ENCODE measurements around the gene ZNF524.

DNA sequence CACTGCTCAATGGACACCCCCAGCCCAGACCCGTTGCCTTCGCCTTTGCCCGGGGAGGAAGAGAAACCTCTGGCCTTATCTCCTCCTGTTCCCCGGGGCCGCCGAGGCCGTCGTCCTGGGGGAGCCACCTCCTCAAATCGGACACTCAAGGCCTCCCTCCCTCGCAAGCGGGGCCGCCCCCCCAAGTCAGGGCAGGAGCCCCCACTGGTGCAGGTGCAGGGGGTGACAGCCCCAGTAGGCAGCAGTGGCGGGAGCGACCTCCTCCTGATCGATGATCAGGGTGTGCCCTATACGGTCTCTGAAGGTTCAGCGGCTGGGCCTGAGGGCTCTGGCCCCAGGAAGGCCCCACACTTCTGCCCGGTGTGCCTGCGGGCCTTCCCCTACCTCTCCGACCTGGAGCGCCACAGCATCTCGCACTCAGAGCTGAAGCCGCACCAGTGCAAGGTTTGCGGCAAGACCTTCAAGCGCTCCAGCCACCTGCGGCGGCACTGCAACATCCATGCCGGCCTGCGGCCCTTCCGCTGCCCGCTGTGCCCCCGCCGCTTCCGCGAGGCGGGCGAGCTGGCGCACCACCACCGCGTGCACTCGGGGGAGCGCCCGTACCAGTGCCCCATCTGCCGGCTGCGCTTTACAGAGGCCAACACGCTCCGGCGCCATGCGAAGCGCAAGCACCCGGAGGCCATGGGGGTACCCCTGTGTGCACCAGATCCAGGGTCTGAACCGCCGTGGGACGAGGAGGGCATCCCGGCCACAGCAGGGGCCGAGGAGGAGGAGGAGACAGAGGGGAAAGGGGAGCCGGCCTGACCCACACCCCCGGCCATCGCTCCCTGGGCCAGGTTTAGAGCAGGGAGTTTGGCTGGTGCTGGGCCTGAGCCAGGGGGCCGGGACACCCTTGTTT is 2.3 kb downstream of the ZNF524 start:
- TF ChIP-seq EZH2 (IDR thresholded peaks at IDR 0.05; ENCODE audit: borderline replicate concordance, control insufficient read depth, low read depth, low read length) (no peak), SUZ12 (IDR thresholded peaks at IDR 0.05; ENCODE audit: unreplicated experiment) (no peak), ZNF24 (IDR thresholded peaks at IDR 0.05) (no peak), SMAD1 (IDR thresholded peaks at IDR 0.05; ENCODE audit: low read depth, partially characterized antibody) (no peak), TCF7 (IDR thresholded peaks at IDR 0.05; ENCODE audit: borderline replicate concordance) (no peak), ESRRA (IDR thresholded peaks at IDR 0.05; ENCODE audit: low read length) (no peak), POLR2A (IDR thresholded peaks at IDR 0.05; ENCODE audit: low read depth, low read length) (no peak)
- TF ChIP-seq, protein P1, sequence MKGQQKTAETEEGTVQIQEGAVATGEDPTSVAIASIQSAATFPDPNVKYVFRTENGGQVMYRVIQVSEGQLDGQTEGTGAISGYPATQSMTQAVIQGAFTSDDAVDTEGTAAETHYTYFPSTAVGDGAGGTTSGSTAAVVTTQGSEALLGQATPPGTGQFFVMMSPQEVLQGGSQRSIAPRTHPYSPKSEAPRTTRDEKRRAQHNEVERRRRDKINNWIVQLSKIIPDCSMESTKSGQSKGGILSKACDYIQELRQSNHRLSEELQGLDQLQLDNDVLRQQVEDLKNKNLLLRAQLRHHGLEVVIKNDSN (IDR thresholded peaks at IDR 0.05; ENCODE audit: borderline replicate concordance, extremely low read length, insufficient read depth, low read depth, low read length) = no peak
- TF ChIP-seq, protein P2, sequence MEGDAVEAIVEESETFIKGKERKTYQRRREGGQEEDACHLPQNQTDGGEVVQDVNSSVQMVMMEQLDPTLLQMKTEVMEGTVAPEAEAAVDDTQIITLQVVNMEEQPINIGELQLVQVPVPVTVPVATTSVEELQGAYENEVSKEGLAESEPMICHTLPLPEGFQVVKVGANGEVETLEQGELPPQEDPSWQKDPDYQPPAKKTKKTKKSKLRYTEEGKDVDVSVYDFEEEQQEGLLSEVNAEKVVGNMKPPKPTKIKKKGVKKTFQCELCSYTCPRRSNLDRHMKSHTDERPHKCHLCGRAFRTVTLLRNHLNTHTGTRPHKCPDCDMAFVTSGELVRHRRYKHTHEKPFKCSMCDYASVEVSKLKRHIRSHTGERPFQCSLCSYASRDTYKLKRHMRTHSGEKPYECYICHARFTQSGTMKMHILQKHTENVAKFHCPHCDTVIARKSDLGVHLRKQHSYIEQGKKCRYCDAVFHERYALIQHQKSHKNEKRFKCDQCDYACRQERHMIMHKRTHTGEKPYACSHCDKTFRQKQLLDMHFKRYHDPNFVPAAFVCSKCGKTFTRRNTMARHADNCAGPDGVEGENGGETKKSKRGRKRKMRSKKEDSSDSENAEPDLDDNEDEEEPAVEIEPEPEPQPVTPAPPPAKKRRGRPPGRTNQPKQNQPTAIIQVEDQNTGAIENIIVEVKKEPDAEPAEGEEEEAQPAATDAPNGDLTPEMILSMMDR (IDR thresholded peaks at IDR 0.05 in 2 of 3, conservative IDR thresholded peaks at IDR 0.05 in 1 of 3; ENCODE audit: control insufficient read depth in 2 of 3, extremely low read depth in 1 of 3, insufficient read depth in 1 of 3, low read depth in 3 of 3, low read length in 3 of 3) = no peak

All from GM12878 (cell line).